ENCODE measurements around the gene TLCD2.

DNA sequence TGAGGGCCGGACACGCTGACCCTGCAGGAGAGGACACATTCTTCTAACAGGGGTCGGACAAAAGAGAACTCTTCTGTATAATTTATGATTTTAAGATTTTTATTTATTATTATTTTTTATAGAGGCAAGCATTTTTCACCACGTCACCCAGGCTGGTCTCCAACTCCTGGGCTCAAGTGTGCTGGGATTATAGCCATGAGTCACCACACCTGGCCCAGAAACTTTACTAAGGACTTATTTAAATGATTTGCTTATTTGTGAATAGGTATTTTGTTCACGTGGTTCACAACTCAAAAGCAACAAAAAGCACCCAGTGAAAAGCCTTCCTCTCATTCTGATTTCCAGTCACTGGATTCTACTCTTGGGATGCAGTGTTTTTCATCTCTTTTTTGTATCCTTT, 49.4 kb upstream of the TLCD2 start:
- TF ChIP-seq POLR2A (IDR thresholded peaks at IDR 0.05) = no peak
- TF ChIP-seq, protein P1, sequence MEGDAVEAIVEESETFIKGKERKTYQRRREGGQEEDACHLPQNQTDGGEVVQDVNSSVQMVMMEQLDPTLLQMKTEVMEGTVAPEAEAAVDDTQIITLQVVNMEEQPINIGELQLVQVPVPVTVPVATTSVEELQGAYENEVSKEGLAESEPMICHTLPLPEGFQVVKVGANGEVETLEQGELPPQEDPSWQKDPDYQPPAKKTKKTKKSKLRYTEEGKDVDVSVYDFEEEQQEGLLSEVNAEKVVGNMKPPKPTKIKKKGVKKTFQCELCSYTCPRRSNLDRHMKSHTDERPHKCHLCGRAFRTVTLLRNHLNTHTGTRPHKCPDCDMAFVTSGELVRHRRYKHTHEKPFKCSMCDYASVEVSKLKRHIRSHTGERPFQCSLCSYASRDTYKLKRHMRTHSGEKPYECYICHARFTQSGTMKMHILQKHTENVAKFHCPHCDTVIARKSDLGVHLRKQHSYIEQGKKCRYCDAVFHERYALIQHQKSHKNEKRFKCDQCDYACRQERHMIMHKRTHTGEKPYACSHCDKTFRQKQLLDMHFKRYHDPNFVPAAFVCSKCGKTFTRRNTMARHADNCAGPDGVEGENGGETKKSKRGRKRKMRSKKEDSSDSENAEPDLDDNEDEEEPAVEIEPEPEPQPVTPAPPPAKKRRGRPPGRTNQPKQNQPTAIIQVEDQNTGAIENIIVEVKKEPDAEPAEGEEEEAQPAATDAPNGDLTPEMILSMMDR (IDR thresholded peaks at IDR 0.05) = no peak

Measured in heart left ventricle (tissue), 13 donors.